GM18858 (cell line): ENCODE data around the gene LRP5.
"Not testable (repeated sequence)": the region's sequence is repeated elsewhere in the genome, so short reads cannot be mapped to it uniquely, and the experiment has no call there.

ENCODE experiments used
- ATAC-seq: cut with Tn5 transposase; IDR thresholded peaks from one replicate; pipeline ENCODE4 v1.9.1; 2021; ENCODE audit not compliant: unreplicated experiment

LRP5 gene

GRCh38 chr11:68438658-68439259, 126.4 kb downstream of the LRP5 start:
- ATAC-seq, result no peak

GRCh38 chr11:68439355-68440065, 127.1 kb downstream of the LRP5 start:
- ATAC-seq, result no peak

- ATAC-seq, result no peak
Observed at GRCh38 chr11:68440224-68440623, 127.8 kb downstream of the LRP5 start.

GRCh38 chr11:68441466-68442230, 129.3 kb downstream of the LRP5 start:
- no peak for ATAC-seq

- no peak for ATAC-seq
Observed at GRCh38 chr11:68442433-68442832, 130.0 kb downstream of the LRP5 start.

GRCh38 chr11:68444566-68444965, 132.2 kb downstream of the LRP5 start:
- no peak for ATAC-seq

GRCh38 chr11:68445531-68446035, 133.2 kb downstream of the LRP5 start:
- ATAC-seq, result no peak

- no peak for ATAC-seq
Observed at GRCh38 chr11:68446046-68446725, 133.8 kb downstream of the LRP5 start.

GRCh38 chr11:68447015-68447801, 134.8 kb downstream of the LRP5 start:
- no peak for ATAC-seq

- not testable (repeated sequence) for ATAC-seq
Observed at GRCh38 chr11:68447914-68448313, 135.5 kb downstream of the LRP5 start.

GRCh38 chr11:68448604-68449011, 136.2 kb downstream of the LRP5 start:
- ATAC-seq, result no peak

- ATAC-seq, result no peak
Observed at GRCh38 chr11:68449951-68450350, 137.6 kb downstream of the LRP5 start.

- ATAC-seq, result no peak
Observed at GRCh38 chr11:68450711-68451110, 138.3 kb downstream of the LRP5 start.

GRCh38 chr11:68454767-68455166, 142.4 kb downstream of the LRP5 start:
- ATAC-seq, result no peak

- ATAC-seq, result no peak
Observed at GRCh38 chr11:68455485-68455884, 143.1 kb downstream of the LRP5 start.

GRCh38 chr11:68457216-68457897, 145.0 kb downstream of the LRP5 start:
- no peak for ATAC-seq

- no peak for ATAC-seq
Observed at GRCh38 chr11:68457898-68458249, 145.5 kb downstream of the LRP5 start.

GRCh38 chr11:68458340-68458739, 145.9 kb downstream of the LRP5 start:
- ATAC-seq, result not testable (repeated sequence)

- ATAC-seq, result peak; percentile 59
Observed at GRCh38 chr11:68459886-68460740, 147.7 kb downstream of the LRP5 start.
